Nephron (organoid): Measurements from ENCODE around the gene WFDC9.

ENCODE experiments used
- H3K27ac Mint-ChIP-seq, 3 experiments: 2 replicates each; pipeline ENCODE4 v1.8.0; 2020; ENCODE audit warnings: mixed read lengths in 3 of 3, mild to moderate bottlenecking in 2 of 3, moderate library complexity in 1 of 3
- H3K27me3 Mint-ChIP-seq: 2 replicates; pipeline ENCODE4 v1.8.0; 2021; ENCODE audit warnings: low read depth, mild to moderate bottlenecking, moderate library complexity, mixed read lengths
- H3K36me3 Mint-ChIP-seq: 2 replicates; pipeline ENCODE4 v1.8.0; 2020; ENCODE audit warnings: low read depth, mixed read lengths
- H3K4me1 Mint-ChIP-seq: 2 replicates; pipeline ENCODE4 v1.8.0; 2020; ENCODE audit warnings: mixed read lengths
- H3K4me3 Mint-ChIP-seq, 3 experiments: 2 replicates each; pipeline ENCODE4 v1.8.0; 2020; ENCODE audit warnings: mild to moderate bottlenecking in 3 of 3, mixed read lengths in 3 of 3, moderate library complexity in 2 of 3
- H3K9me3 Mint-ChIP-seq: 2 replicates; pipeline ENCODE4 v1.8.0; 2020; ENCODE audit warnings: mixed read lengths
- TF ChIP-seq, protein P1 (sequence below), 3 experiments: fragments of 200-600 bp; sonication (generic); IDR thresholded peaks; one replicate each; pipeline ENCODE4 v1.5.0; 2021; ENCODE audit warnings: antibody characterized with exemption in 3 of 3; ENCODE audit not compliant: unreplicated experiment in 3 of 3

Gene WFDC9

DNA sequence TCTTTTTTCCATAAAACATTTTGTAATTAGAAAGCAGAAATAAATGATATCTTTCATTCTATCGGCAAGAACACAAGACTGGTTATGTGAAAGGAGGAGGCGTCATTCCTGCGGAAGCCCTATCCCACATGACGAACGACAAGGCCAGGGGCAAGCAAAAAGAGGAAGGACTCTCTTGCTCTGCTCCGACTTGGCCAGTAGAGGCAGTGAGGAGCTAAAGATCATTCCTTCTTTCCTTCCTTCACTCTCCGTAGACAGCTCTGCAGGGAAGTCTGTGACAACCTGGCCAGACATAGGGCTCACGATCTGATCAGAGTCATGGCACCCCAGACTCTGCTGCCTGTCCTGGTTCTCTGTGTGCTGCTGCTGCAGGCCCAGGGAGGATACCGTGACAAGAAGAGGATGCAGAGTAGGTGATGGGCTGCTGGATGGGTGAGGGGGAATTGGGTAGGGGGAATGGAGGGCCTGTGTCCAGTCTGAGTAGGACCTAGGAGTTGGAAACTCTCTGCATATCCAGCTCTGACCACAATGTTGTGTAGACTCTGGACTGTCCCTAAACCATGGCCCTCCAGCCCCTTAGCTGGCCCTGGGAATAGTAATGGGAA is 1.5 kb downstream of the WFDC9 start, which contains the start of gene WFDC10A:
WFDC10A (plus strand) TSS at position 244 of the 605 bp plus-strand sequence; CDS start at position 319, 75 bp downstream.
- Mint-ChIP-seq H3K27ac (no peak within 1 kb of the TSS), H3K27me3 (peaks cover 13% of the 10 kb centered on the region), H3K9me3 (peaks cover 10% of the 10 kb centered on the region), H3K4me1 (no peaks in the 10 kb centered on the region), H3K36me3 (no peaks in the 10 kb centered on the region), H3K4me3 (no peak within 1 kb of the TSS)
- TF ChIP-seq, protein P1, sequence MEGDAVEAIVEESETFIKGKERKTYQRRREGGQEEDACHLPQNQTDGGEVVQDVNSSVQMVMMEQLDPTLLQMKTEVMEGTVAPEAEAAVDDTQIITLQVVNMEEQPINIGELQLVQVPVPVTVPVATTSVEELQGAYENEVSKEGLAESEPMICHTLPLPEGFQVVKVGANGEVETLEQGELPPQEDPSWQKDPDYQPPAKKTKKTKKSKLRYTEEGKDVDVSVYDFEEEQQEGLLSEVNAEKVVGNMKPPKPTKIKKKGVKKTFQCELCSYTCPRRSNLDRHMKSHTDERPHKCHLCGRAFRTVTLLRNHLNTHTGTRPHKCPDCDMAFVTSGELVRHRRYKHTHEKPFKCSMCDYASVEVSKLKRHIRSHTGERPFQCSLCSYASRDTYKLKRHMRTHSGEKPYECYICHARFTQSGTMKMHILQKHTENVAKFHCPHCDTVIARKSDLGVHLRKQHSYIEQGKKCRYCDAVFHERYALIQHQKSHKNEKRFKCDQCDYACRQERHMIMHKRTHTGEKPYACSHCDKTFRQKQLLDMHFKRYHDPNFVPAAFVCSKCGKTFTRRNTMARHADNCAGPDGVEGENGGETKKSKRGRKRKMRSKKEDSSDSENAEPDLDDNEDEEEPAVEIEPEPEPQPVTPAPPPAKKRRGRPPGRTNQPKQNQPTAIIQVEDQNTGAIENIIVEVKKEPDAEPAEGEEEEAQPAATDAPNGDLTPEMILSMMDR (IDR thresholded peaks at IDR 0.05; ENCODE audit: unreplicated experiment in 3 of 3): peak; percentile 45 to 63 (median 60)

DNA sequence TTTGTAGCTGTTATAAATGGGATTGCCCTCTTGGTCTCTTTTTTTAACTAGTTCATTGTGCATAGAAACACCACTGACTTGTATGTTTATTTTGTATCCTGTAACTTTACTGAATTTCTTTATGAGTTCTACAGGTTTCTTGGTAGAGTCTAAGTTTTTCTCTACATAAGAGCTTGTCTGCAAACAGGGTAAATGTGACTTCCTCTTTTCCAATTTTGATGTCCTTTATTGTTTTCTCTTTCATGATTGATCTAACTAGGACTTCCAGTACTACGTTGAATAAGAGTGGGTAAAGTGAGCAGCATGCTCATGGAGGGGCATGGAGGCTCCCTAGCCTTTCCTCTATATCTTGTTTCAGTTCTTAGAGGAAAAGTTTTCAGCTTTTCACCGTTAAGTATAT is 4.5 kb downstream of the WFDC9 start:
- Mint-ChIP-seq H3K27ac (no peak overlapping the region), H3K4me3 (no peak overlapping the region), H3K36me3 (no peaks in the 10 kb centered on the region), H3K4me1 (no peaks in the 10 kb centered on the region), H3K27me3 (peaks cover 7% of the 10 kb centered on the region), H3K9me3 (peaks cover 11% of the 10 kb centered on the region)
- TF ChIP-seq, protein P1 (IDR thresholded peaks at IDR 0.05; ENCODE audit: unreplicated experiment in 3 of 3): no peak

DNA sequence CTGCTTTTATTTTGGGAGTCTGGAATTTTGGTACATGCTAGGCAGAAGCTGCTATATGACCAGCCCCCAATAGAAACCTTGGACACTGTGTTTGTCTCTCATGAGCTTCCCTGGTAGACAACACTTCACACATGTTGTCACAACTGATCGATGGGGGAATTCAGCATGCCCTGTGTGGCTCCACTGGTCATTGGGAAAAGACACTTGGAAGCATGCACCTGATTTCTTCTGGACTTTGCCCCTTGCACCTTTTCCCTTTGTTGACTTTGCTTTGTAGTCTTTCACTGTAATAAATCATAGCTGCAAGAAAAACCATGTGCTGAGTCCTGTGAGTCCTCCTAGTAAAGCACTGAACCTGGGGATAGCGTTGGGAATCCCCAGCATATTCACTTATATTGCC is 9.5 kb downstream of the WFDC9 start:
- TF ChIP-seq, protein P1 (IDR thresholded peaks at IDR 0.05; ENCODE audit: unreplicated experiment in 3 of 3): no peak
- peaks cover 4% of the 10 kb centered on the region for H3K27me3 Mint-ChIP-seq
- H3K27ac Mint-ChIP-seq: no peak overlapping the region
- peaks cover 14% of the 10 kb centered on the region for H3K9me3 Mint-ChIP-seq
- H3K4me3 Mint-ChIP-seq: no peak overlapping the region
- no peaks in the 10 kb centered on the region for H3K4me1 Mint-ChIP-seq
- H3K36me3 Mint-ChIP-seq: no peaks in the 10 kb centered on the region

DNA sequence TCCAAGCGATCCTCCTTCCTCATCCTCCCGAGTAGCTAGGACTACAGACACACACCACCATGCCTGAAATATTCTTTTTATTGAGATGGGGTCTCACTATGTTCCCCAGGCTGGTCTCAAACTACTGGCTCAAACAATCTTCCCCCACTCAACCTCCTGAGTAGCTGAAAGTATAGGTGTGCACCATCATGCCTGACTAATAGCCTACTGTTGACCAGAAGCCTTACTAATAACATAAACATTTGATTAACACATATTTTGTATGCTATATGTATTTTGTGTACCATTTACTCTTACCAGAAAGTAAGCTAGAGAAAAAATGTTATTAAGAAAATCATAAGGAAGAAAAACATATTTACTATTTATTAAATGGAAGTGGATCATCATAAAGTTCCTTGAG is 13.5 kb downstream of the WFDC9 start:
- Mint-ChIP-seq H3K36me3 (no peaks in the 10 kb centered on the region), H3K27ac (no peak overlapping the region), H3K4me3 (no peak overlapping the region), H3K4me1 (no peaks in the 10 kb centered on the region), H3K27me3 (peaks cover 4% of the 10 kb centered on the region), H3K9me3 (peaks cover 4% of the 10 kb centered on the region)
- TF ChIP-seq, protein P1 (IDR thresholded peaks at IDR 0.05; ENCODE audit: unreplicated experiment in 3 of 3): no peak

DNA sequence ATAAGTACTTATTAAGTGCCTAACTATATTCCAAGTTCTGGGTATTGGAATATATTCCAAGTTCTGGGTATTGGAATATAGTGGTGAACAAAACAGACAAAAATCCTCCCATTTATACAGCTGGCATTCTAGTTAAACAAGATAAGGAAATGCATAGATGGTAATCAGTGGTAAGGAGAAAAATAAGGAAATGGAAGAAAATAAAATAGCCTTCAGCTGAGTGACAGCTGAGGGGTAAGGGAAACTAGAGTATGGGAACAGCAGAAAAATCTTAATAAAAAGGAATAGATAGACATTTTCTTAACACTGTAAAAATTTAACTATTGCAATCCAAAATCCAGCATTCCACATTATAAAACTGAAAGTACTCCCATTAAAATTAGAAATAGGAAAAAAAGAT is 18.8 kb downstream of the WFDC9 start:
- Mint-ChIP-seq H3K9me3 (peaks cover 11% of the 10 kb centered on the region), H3K27ac (no peak overlapping the region), H3K4me3 (no peak overlapping the region), H3K27me3 (no peaks in the 10 kb centered on the region), H3K36me3 (no peaks in the 10 kb centered on the region), H3K4me1 (peaks cover 15% of the 10 kb centered on the region)
- TF ChIP-seq, protein P1 (IDR thresholded peaks at IDR 0.05; ENCODE audit: unreplicated experiment in 3 of 3): no peak

DNA sequence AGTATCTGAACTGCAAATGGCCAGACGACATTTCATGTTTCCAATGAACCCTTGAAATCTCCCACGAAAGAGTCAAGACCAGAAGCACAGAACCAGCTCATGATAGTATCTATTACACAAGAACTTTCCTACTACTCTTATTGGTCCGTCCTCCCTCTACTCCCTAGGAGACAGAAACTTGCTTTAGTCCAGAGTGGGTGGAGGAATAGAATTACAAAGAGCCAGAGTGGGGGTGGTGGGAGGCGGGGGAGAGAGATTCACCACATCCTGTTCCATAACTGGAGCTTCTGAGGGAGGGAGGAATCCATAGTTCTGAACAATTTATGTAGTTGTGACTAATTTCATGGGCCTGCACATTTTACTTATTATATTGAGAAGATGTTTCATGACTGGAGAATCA is 20.0 kb downstream of the WFDC9 start:
- H3K4me3 Mint-ChIP-seq: no peak overlapping the region
- H3K27me3 Mint-ChIP-seq: no peaks in the 10 kb centered on the region
- H3K9me3 Mint-ChIP-seq: peaks cover 18% of the 10 kb centered on the region
- TF ChIP-seq, protein P1 (IDR thresholded peaks at IDR 0.05; ENCODE audit: unreplicated experiment in 3 of 3): no peak
- peak overlapping the region; percentile 44 to 72 (median 45) for H3K27ac Mint-ChIP-seq
- H3K4me1 Mint-ChIP-seq: peaks cover 15% of the 10 kb centered on the region
- H3K36me3 Mint-ChIP-seq: no peaks in the 10 kb centered on the region
